ENCODE results near the gene CDK5R1.
A peak's percentile ranks its signal among the peaks of the same experiment; 100 is the strongest.

The CDK5R1 gene

GRCh38 chr17:32475258-32475657, 11.5 kb upstream of the CDK5R1 start:
- DNase-seq: no peak

- DNase-seq: no peak
These were observed 9.6 kb upstream of the CDK5R1 start for GRCh38 chr17:32477220-32477619.

DNA sequence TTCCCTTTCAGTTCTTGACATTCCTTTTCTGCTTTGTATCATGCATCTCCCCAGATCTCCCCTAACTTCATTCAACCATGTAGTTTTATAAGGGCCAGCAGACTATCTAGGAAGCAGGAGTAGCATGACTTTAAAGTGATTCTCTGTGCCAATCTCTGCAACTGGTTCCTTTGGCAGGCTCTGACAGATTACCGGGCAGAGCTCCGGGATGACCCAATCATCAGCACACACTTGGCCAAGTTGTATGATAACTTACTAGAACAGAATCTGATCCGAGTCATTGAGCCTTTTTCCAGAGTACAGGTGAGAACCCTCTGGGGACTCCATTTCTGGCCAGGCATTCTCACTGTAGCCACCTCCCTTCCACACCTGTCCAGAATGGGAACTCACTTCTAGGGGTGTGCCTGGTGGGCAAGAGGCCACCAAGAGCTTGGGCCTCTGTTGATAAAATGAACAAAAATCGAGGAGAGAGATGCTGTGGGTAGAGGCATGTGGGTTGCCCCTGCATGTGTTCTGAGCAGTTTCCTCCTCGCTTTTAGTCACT, 7.6 kb upstream of the CDK5R1 start:
- no peak for DNase-seq

DNA sequence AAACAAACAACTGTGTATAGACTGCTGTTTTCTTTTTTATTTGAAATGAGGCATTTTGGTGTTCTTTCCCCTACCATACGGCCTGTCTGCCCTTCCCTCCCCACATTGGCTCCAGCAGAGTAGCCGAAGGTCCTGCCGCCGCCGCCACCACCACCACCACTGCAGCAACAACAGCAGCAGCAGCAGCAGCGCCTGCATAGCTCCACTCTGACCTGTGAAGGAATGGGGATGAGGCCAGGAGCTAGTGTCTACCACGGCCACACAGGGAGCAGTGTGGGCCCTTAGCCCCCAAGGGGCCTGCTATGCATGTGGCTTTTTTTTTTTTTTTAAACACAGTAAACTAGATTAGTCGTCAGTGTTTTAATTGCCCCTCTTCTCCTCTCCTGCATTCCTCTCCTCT, 5.6 kb upstream of the CDK5R1 start:
- no peak for DNase-seq

GRCh38 chr17:32482568-32483320, 4.0 kb upstream of the CDK5R1 start:
- no peak for DNase-seq

DNA sequence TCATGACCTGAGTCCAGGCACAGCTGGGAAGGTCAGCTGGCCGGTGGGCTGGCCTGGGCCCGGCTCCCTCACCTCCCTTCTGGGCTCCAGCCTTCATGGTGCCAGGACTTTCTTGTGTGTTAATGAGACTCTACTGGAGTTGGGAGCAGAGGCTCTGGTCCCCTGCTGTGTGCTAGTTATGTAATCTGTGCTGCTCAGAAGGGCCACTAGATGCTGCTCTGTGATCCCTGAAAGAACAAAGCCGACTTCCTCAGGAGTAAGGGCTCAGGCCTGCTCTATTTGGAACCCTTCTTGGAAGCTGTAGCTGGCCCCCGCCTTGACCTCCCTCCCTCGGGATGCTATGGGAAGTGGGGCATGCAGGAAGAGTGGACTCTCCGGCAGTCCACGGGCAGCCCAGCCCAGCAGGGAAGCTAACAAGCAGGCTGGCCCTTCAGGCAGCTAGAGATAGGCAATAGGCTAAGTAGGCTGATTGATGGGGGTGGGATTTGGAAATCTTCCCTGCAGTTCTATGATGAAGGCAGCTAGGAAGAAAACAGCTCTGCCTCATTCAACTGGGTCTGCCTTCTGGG, 3.3 kb upstream of the CDK5R1 start:
- peak; percentile 41 for DNase-seq

- no peak for DNase-seq
These were observed 2.7 kb upstream of the CDK5R1 start for GRCh38 chr17:32484041-32484461.

- no peak for DNase-seq
These were observed 2.2 kb upstream of the CDK5R1 start for GRCh38 chr17:32484628-32485027.

GRCh38 chr17:32485261-32486110, 1.3 kb upstream of the CDK5R1 start:
- no peak for DNase-seq

DNA sequence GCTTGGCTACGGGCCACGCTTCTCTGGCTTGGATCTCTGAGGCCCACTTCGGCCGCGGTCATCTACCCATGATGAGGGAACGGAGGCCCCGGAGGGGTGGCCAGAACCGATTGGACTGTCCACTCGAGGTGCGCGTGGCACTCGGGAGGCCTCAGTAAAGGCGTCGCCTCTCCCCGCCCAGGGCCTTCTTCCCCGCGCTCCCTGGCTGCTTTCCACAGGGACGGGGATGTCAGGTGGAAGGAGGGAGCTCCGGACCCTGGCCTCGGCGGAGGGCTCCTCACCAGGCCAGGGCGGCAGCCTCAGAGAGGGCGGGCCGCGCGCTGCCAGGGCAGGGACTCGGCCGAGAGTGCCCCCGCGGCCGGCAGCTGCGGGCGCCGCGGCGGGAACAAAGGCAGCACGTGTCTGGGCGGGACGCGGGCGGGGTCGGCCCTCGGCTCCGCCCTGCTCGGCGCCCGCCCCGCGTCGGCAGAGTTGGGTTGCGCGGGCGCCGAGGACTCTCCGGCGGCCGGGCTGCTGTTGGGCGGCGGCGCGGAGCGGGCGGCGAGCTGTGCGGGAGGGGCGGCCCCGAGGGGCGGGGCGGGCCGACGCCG, 587 bp upstream of the CDK5R1 start:
- peak; percentile 55 for DNase-seq

DNA sequence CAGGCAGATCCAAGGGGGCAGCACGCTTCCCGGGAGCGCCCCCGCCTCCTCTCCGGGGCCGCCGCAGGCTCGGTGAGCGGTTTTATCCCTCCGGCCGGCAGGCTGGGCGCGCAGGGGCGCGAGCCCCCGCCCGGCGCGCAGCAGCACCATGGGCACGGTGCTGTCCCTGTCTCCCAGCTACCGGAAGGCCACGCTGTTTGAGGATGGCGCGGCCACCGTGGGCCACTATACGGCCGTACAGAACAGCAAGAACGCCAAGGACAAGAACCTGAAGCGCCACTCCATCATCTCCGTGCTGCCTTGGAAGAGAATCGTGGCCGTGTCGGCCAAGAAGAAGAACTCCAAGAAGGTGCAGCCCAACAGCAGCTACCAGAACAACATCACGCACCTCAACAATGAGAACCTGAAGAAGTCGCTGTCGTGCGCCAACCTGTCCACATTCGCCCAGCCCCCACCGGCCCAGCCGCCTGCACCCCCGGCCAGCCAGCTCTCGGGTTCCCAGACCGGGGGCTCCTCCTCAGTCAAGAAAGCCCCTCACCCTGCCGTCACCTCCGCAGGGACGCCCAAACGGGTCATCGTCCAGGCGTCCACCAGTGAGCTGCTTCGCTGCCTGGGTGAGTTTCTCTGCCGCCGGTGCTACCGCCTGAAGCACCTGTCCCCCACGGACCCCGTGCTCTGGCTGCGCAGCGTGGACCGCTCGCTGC, 832 bp downstream of the CDK5R1 start:
- no peak for DNase-seq

DNA sequence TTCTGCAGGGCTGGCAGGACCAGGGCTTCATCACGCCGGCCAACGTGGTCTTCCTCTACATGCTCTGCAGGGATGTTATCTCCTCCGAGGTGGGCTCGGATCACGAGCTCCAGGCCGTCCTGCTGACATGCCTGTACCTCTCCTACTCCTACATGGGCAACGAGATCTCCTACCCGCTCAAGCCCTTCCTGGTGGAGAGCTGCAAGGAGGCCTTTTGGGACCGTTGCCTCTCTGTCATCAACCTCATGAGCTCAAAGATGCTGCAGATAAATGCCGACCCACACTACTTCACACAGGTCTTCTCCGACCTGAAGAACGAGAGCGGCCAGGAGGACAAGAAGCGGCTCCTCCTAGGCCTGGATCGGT, 1.4 kb downstream of the CDK5R1 start:
- DNase-seq: no peak

DNA sequence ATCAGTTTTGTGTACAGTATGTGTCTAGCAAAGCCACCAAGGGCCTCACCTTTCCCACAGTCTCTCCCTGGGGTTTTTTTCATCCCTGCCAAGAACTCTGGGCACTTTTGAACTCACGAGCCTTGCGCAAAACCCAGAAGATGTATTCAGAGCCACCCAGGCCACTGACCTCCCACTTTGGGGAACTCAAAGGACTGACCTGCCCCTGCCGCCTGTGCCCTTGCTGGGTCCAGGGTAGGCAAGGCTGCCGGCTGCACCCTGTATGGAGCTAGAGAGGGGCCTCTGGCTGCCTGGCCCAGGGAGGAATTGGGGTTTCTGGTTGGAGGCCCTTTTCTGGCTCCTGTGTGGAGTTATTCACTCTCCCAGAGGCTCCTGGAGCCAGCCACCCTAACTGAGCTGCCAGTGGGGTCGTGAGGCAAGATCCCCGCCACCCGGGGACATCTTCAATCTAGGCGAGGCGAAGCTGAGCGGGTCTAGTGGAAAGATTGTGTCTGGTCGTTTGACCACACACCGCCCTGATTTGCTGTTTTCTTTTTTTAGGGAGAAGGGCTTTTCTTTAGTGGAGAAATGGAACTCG, 1.9 kb downstream of the CDK5R1 start:
- DNase-seq: no peak

DNA sequence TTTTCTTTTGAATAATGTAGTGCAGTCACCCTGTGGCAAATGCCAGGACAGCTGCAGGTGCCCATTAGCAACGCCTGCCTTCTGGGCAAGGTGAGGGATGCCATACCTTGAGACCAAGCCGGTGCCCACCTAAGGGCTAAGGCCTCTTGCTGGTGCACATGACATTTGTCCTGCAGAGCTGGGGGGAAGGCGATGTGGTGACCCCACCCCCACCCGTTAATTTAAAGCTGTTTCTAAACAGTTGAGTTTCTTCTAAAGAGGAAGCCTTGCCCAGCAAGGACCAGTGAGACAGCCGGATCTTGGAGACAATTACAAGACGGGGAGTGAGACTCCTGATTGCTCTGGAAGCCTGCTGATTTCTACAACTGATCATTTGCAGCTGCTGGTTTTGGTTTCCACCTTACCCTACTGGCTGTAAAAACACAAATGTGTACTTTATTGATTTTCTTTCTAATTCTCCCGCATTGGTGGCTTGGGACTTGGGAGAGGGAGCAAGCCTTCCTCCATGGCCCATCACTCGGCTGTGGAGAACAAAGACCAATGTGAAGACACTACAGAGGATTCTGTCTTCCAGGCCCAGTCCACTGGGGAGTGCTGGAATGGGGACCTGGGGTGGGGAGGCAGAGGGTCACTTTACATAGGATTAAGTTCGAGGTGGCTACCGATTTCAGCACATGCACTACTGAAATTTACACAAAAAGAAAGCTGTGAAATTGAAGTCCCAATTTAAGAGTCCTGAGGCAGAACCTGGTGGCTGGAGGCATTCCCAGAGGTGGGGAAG, 2.7 kb downstream of the CDK5R1 start:
- no peak for DNase-seq

- DNase-seq: no peak
These were observed 3.3 kb downstream of the CDK5R1 start for GRCh38 chr17:32490101-32490482.

DNA sequence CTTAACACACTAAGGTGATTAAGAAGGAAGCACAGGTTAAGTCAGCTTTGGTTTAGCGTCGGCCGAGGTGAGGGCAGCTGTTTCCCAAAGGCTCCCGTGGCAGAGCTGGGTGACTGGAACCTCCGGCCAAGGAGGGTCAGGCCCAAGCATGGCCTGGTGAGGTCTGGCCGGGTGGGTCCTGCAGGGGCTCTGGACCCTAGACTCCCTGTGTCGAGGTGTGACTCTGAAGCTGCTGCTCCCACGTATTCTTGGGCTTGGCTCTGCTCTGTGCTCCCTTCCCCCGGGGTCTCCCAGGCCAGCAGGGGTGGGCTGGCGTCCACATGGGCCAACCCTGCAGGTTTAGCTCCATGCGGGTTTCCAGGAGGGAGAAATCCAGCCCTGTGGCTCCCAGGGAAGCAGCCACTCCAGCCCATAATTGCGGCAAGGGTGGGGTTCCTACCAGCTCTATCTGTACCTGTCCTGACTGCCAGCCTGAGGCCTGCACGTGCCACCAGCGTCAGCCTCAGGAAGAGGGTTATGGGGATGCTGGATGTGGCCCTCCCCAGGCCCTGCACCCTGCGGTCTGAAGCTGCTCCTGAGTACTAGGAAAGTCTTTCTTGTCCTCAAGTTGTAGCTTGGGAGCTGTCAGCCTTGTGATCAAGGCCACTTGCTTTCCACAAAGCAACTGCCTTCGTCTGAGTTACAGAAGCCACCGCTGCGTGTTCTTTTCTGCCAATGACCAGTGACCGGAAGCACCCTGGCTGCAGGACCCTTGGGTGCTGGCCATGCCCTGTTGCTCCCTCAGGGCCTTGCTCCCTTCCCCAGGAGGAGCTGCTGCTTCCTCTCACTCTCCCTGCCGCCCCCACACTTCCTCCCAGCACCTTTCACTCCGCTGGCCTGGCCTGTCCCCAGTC, 4.8 kb downstream of the CDK5R1 start:
- no peak for DNase-seq

GRCh38 chr17:32492264-32492589, 5.4 kb downstream of the CDK5R1 start:
- DNase-seq: no peak

GRCh38 chr17:32492648-32493289, 6.0 kb downstream of the CDK5R1 start:
- DNase-seq: peak; percentile 55

DNA sequence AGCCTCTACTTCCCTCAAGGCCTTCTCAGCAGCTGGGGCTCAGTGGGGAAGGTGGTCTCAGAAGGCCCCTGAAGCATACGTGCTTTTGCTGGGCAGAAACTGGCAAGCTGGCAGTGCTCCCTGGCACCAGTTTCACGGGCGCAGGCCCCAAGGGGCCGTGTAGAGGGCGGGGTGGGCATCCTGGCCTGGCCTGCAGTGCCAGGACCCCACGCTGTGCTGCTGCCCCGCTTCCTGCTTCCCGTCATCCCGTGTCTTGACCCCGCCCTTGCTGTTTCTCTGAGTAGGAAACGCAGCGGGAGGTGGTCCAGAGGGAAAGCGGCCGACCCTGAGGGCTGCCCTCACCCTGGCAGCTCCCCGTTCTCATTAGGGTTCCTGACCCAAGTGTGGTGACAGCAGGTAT, 6.8 kb downstream of the CDK5R1 start:
- no peak for DNase-seq

- DNase-seq: no peak
These were observed 7.3 kb downstream of the CDK5R1 start for GRCh38 chr17:32493976-32494513.

All from inflammatory macrophage treated with lipopolysaccharide for 4 hours (primary cell).